Left ventricle myocardium inferior (tissue), 1 donor: ENCODE measurements around the gene COL23A1. TPM values are rescaled to one million over a fixed set of nuclear protein-coding genes. Genes with fewer than 3 reads are reported as not detected.

Experiments
- DNase-seq: peaks from one replicate; pipeline ENCODE4 v3.0.0-alpha.2; 2020
- H3K27ac ChIP-seq: fragments of 200-600 bp; replicated peaks from 2 replicates; pipeline ENCODE4 v1.8.0; 2021
- H3K27me3 ChIP-seq: fragments of 200-600 bp; 2 replicates; pipeline ENCODE4 v1.8.0; 2021; ENCODE audit warnings: low read depth
- H3K36me3 ChIP-seq: fragments of 200-600 bp; 2 replicates; pipeline ENCODE4 v1.8.0; 2021
- H3K4me1 ChIP-seq: fragments of 200-600 bp; 2 replicates; pipeline ENCODE4 v1.8.0; 2021
- H3K4me3 ChIP-seq: fragments of 200-600 bp; 2 replicates; pipeline ENCODE4 v1.8.0; 2021; ENCODE audit warnings: mild to moderate bottlenecking, moderate library complexity
- H3K9me3 ChIP-seq: fragments of 200-600 bp; replicated peaks from 2 replicates; pipeline ENCODE4 v1.8.0; 2021
- intact Hi-C: fragments of 100-400 bp; cut with micrococcal nuclease; formaldehyde crosslinking; loops from one replicate; pipeline ENCODE4 v1.11.0; 2022
- long read RNA-seq: library from polyadenylated mRNA; unstranded; transcript quantifications from one replicate; pipeline ENCODE4 v2.0.0, GENCODE V29; 2021
- total RNA-seq: library from RNA; stranded (reverse); fragmentation: NEBNext Ultra II Directional; extraction: Animal tissue kit (Norgen Biotek cat#: 25700); gene quantifications from one replicate; pipeline ENCODE4 v1.2.1, GENCODE V29; 2021
- TF ChIP-seq, protein P1 (sequence below): fragments of 200-600 bp; IDR thresholded peaks from 2 replicates; pipeline ENCODE4 v1.8.0; 2021; ENCODE audit warnings: antibody characterized with exemption, mild to moderate bottlenecking, borderline replicate concordance
- donor health status: DM: no; HTN: yes; CAD: no; lungs with severe emphysema.

Gene COL23A1
- 27.4 TPM for total RNA-seq
- long read RNA-seq, partial matches to known transcripts: 3 of 52 reads
- long read RNA-seq, other reads (novel, unspliced or antisense): 48 of 52 reads

- Histone ChIP-seq H3K4me1 (peaks cover 39% of the 10 kb centered on the region), H3K27me3 (peaks cover 38% of the 10 kb centered on the region), H3K27ac (peak within 1 kb of the TSS; percentile 83), H3K4me3 (peak within 1 kb of the TSS; percentile 68), H3K36me3 (peaks cover 10% of the 10 kb centered on the region), H3K9me3 (peaks cover 13% of the 10 kb centered on the region)
- peak; percentile 72 for DNase-seq
- intact Hi-C loops: no loop called here
- TF ChIP-seq, protein P1, sequence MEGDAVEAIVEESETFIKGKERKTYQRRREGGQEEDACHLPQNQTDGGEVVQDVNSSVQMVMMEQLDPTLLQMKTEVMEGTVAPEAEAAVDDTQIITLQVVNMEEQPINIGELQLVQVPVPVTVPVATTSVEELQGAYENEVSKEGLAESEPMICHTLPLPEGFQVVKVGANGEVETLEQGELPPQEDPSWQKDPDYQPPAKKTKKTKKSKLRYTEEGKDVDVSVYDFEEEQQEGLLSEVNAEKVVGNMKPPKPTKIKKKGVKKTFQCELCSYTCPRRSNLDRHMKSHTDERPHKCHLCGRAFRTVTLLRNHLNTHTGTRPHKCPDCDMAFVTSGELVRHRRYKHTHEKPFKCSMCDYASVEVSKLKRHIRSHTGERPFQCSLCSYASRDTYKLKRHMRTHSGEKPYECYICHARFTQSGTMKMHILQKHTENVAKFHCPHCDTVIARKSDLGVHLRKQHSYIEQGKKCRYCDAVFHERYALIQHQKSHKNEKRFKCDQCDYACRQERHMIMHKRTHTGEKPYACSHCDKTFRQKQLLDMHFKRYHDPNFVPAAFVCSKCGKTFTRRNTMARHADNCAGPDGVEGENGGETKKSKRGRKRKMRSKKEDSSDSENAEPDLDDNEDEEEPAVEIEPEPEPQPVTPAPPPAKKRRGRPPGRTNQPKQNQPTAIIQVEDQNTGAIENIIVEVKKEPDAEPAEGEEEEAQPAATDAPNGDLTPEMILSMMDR: peak; percentile 73
Observed at GRCh38 chr5:178590141-178590923, at the start of gene COL23A1. TSS of gene COL23A1 (minus strand) at chr5:178590393.

- H3K27me3 ChIP-seq: no peaks in the 10 kb centered on the region
- H3K4me1 ChIP-seq: no peaks in the 10 kb centered on the region
- DNase-seq: no peak
- H3K36me3 ChIP-seq: no peaks in the 10 kb centered on the region
- intact Hi-C loops: no loop called here
- no peak overlapping the region for H3K4me3 ChIP-seq
- TF ChIP-seq, protein P1: no peak
- H3K9me3 ChIP-seq: peaks cover 4% of the 10 kb centered on the region
- H3K27ac ChIP-seq: no peak overlapping the region
Observed at GRCh38 chr5:178637356-178638074, 47.3 kb upstream of the COL23A1 start.

GRCh38 chr5:178632285-178632684, 42.1 kb upstream of the COL23A1 start:
- no peak for DNase-seq
- Histone ChIP-seq H3K4me3 (no peak overlapping the region), H3K9me3 (no peaks in the 10 kb centered on the region), H3K27ac (no peak overlapping the region), H3K27me3 (no peaks in the 10 kb centered on the region), H3K36me3 (no peaks in the 10 kb centered on the region), H3K4me1 (no peaks in the 10 kb centered on the region)
- TF ChIP-seq, protein P1: no peak
- intact Hi-C loops: no loop called here

DNA sequence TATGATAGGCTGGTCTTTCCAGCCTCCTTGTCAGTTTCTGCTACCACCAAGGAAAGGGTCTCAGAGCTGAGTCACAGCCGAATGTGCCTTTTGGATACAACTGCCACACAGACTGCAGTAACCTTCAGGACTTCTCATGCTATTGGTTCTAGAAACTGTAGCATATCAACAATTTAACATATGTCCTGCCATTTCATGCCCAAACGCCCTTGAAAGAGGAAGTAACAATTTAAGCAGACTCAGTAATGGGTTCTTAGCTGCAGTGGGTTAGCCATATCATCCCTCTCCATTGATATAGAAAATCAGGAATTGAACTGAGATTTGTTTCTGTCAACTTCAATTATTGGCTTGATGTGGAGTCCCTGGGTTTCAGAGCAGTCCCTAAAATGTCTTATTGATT, 40.8 kb upstream of the COL23A1 start:
- TF ChIP-seq, protein P1: no peak
- intact Hi-C loops: no loop called here
- Histone ChIP-seq H3K4me3 (no peak overlapping the region), H3K27ac (no peak overlapping the region), H3K4me1 (peaks cover 9% of the 10 kb centered on the region), H3K9me3 (no peaks in the 10 kb centered on the region), H3K36me3 (no peaks in the 10 kb centered on the region), H3K27me3 (no peaks in the 10 kb centered on the region)
- no peak for DNase-seq

GRCh38 chr5:178630475-178630930, 40.3 kb upstream of the COL23A1 start:
- Histone ChIP-seq H3K27ac (no peak overlapping the region), H3K9me3 (no peaks in the 10 kb centered on the region), H3K4me1 (peaks cover 13% of the 10 kb centered on the region), H3K36me3 (no peaks in the 10 kb centered on the region), H3K27me3 (no peaks in the 10 kb centered on the region), H3K4me3 (no peak overlapping the region)
- intact Hi-C loops: no loop called here
- no peak for DNase-seq
- TF ChIP-seq, protein P1: no peak
